GM19023 (cell line): ENCODE measurements around the gene LDLRAD3.

ENCODE experiments used
- ATAC-seq: cut with Tn5 transposase; IDR thresholded peaks from one replicate; pipeline ENCODE4 v1.9.1; 2021; ENCODE audit warnings: mild to moderate bottlenecking, moderate library complexity; ENCODE audit not compliant: unreplicated experiment

LDLRAD3 gene

GRCh38 chr11:36014898-36015665 lies 71.2 kb downstream of the LDLRAD3 start:
- ATAC-seq, result no peak

GRCh38 chr11:36015799-36016198 lies 71.9 kb downstream of the LDLRAD3 start:
- no peak for ATAC-seq

- no peak for ATAC-seq
Observed at GRCh38 chr11:36016263-36016662, 72.4 kb downstream of the LDLRAD3 start.

- no peak for ATAC-seq
Observed at GRCh38 chr11:36016709-36017108, 72.8 kb downstream of the LDLRAD3 start.

- ATAC-seq, result no peak
Observed at GRCh38 chr11:36019005-36019596, 75.2 kb downstream of the LDLRAD3 start.

- ATAC-seq, result no peak
Observed at GRCh38 chr11:36019722-36020121, 75.9 kb downstream of the LDLRAD3 start.

- ATAC-seq, result no peak
Observed at GRCh38 chr11:36022882-36023281, 79.0 kb downstream of the LDLRAD3 start.

- ATAC-seq, result no peak
Observed at GRCh38 chr11:36023922-36024321, 80.1 kb downstream of the LDLRAD3 start.

GRCh38 chr11:36024716-36025115 lies 80.9 kb downstream of the LDLRAD3 start:
- ATAC-seq, result no peak

GRCh38 chr11:36026315-36026968 lies 82.6 kb downstream of the LDLRAD3 start:
- ATAC-seq, result no peak

- no peak for ATAC-seq
Observed at GRCh38 chr11:36027731-36028130, 83.9 kb downstream of the LDLRAD3 start.

- ATAC-seq, result no peak
Observed at GRCh38 chr11:36029616-36030015, 85.8 kb downstream of the LDLRAD3 start.

GRCh38 chr11:36030731-36031281 lies 86.9 kb downstream of the LDLRAD3 start:
- no peak for ATAC-seq

GRCh38 chr11:36033082-36033751 lies 89.4 kb downstream of the LDLRAD3 start:
- no peak for ATAC-seq

GRCh38 chr11:36033936-36034335 lies 90.1 kb downstream of the LDLRAD3 start:
- no peak for ATAC-seq

- ATAC-seq, result no peak
Observed at GRCh38 chr11:36034551-36035331, 90.9 kb downstream of the LDLRAD3 start.

- ATAC-seq, result no peak
Observed at GRCh38 chr11:36035454-36035853, 91.6 kb downstream of the LDLRAD3 start.

- ATAC-seq, result no peak
Observed at GRCh38 chr11:36035999-36036398, 92.1 kb downstream of the LDLRAD3 start.

- no peak for ATAC-seq
Observed at GRCh38 chr11:36037031-36037430, 93.2 kb downstream of the LDLRAD3 start.

- ATAC-seq, result no peak
Observed at GRCh38 chr11:36038541-36038940, 94.7 kb downstream of the LDLRAD3 start.
